HCT116 (cell line): ENCODE results near the gene SLC22A15.

Source experiments
- EZH2 ChIP-seq: fragments of 200-600 bp; sonication (generic); IDR thresholded peaks from 2 replicates; pipeline ENCODE4 v1.6.1; 2017; ENCODE audit warnings: antibody characterized with exemption, mixed run types
- EZH2phosphoT487 ChIP-seq: fragments of 200-600 bp; IDR thresholded peaks from 2 replicates; pipeline ENCODE4 v1.6.1; 2018; ENCODE audit warnings: antibody characterized with exemption, borderline replicate concordance
- TF ChIP-seq, protein P1 (sequence below): IDR thresholded peaks from 2 replicates; pipeline ENCODE4 v1.6.1; 2012
- TF ChIP-seq, protein P2 (sequence below), 3 experiments: fragments of 200-600 bp in 1 of 3; sonication (generic) in 1 of 3; IDR thresholded peaks in 2 of 3; conservative IDR thresholded peaks in 1 of 3; 2 replicates each; pipeline ENCODE4 v1.5.1; 2012 to 2017; ENCODE audit warnings: low read depth in 2 of 3, low read length in 2 of 3, antibody characterized with exemption in 1 of 3, borderline replicate concordance in 1 of 3, control low read depth in 1 of 3, mild to moderate bottlenecking in 1 of 3, mixed read lengths in 1 of 3, mixed run types in 1 of 3, moderate library complexity in 1 of 3; ENCODE audit not compliant: insufficient read depth in 1 of 3

DNA sequence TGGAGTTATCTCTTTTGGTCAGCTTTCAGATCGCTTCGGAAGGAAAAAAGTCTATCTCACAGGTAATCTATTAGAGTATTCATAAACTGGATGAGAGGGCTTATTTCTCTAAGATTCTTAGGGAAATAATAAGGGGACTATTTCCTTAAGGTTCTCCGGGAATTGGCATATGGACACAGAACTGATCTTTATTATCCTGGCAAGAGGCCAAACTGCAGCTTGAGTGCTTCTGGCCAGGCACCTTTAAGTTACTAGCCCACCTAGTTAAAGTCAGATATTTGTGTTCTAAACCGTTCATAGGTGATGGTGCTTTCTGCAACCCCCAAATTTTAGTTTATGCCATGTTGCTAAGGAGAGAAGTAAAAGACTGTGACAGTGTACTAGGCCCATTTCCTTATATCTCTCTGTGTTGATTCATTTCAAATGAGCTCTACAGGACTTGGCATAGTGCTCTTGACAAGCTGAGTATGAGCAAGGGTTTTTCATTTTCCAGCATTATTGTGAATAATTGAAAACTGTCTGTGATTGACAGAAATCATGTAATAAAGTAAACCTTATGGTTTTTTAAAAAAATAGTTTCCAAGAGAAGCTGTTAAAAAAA is 43.4 kb downstream of the SLC22A15 start:
- TF ChIP-seq EZH2phosphoT487 (no peak), EZH2 (no peak)
- TF ChIP-seq, protein P1, sequence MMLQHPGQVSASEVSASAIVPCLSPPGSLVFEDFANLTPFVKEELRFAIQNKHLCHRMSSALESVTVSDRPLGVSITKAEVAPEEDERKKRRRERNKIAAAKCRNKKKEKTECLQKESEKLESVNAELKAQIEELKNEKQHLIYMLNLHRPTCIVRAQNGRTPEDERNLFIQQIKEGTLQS, result no peak
- TF ChIP-seq, protein P2, sequence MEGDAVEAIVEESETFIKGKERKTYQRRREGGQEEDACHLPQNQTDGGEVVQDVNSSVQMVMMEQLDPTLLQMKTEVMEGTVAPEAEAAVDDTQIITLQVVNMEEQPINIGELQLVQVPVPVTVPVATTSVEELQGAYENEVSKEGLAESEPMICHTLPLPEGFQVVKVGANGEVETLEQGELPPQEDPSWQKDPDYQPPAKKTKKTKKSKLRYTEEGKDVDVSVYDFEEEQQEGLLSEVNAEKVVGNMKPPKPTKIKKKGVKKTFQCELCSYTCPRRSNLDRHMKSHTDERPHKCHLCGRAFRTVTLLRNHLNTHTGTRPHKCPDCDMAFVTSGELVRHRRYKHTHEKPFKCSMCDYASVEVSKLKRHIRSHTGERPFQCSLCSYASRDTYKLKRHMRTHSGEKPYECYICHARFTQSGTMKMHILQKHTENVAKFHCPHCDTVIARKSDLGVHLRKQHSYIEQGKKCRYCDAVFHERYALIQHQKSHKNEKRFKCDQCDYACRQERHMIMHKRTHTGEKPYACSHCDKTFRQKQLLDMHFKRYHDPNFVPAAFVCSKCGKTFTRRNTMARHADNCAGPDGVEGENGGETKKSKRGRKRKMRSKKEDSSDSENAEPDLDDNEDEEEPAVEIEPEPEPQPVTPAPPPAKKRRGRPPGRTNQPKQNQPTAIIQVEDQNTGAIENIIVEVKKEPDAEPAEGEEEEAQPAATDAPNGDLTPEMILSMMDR (IDR thresholded peaks at IDR 0.05 in 2 of 3, conservative IDR thresholded peaks at IDR 0.05 in 1 of 3; ENCODE audit: borderline replicate concordance in 1 of 3, insufficient read depth in 1 of 3, low read depth in 2 of 3, low read length in 2 of 3), result no peak
